ENCODE results near the gene CGREF1.
"Not testable (repeated sequence)": the region's sequence is repeated elsewhere in the genome, so short reads cannot be mapped to it uniquely, and the experiment has no call there.

CGREF1 gene

DNA sequence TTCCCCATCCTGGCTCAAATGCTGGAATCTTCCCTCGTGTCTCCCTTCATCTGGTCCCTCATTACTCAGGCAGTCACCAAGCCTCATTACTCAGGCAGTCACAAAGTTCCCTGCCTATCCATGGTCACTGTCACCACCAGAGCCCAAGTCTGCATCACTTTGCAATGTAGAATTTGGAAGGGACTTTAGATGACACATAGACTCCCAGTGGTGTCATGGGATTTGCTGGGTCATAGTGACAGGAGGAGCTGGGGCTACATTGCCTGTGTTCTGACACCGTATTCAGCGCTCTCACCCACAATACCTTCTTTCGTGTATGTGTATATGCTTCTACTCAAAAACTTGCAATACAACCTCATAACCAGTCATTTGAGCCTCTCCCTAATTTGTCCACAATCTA, 42.6 kb downstream of the CGREF1 start:
- no peaks in the 10 kb centered on the region for H3K36me3 ChIP-seq (ENCODE audit: control insufficient read depth in 2 of 2, insufficient read depth in 1 of 2, low read length in 2 of 2)
- TF ChIP-seq SETDB1 (IDR thresholded peaks at IDR 0.05; ENCODE audit: insufficient read length, low read length) = no peak
- no peak for TF ChIP-seq ZNF473 (tag by site-specific recombination; IDR thresholded peaks at IDR 0.05)
- TF ChIP-seq, protein P1, sequence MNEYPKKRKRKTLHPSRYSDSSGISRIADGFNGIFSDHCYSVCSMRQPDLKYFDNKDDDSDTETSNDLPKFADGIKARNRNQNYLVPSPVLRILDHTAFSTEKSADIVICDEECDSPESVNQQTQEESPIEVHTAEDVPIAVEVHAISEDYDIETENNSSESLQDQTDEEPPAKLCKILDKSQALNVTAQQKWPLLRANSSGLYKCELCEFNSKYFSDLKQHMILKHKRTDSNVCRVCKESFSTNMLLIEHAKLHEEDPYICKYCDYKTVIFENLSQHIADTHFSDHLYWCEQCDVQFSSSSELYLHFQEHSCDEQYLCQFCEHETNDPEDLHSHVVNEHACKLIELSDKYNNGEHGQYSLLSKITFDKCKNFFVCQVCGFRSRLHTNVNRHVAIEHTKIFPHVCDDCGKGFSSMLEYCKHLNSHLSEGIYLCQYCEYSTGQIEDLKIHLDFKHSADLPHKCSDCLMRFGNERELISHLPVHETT (tag by site-specific recombination; IDR thresholded peaks at IDR 0.05) = no peak
- TF ChIP-seq ZBTB7A (tag by site-specific recombination; IDR thresholded peaks at IDR 0.05; ENCODE audit: low read depth) = no peak
- TF ChIP-seq GFI1B (tag by site-specific recombination; IDR thresholded peaks at IDR 0.05) = no peak
- no peak for TF ChIP-seq SALL2 (tag by site-specific recombination; IDR thresholded peaks at IDR 0.05; ENCODE audit: borderline replicate concordance)
- TF ChIP-seq ZBTB17 (tag by site-specific recombination; IDR thresholded peaks at IDR 0.05) = no peak
- TF ChIP-seq, protein P2, sequence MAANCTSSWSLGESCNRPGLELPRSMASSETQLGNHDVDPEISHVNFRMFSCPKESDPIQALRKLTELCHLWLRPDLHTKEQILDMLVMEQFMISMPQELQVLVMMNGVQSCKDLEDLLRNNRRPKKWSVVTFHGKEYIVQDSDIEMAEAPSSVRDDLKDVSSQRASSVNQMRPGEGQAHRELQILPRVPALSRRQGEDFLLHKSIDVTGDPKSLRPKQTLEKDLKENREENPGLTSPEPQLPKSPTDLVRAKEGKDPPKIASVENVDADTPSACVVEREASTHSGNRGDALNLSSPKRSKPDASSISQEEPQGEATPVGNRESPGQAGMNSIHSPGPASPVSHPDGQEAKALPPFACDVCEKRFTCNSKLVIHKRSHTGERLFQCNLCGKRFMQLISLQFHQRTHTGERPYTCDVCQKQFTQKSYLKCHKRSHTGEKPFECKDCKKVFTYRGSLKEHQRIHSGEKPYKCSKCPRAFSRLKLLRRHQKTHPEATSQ (tag by site-specific recombination; IDR thresholded peaks at IDR 0.05) = no peak
- TF ChIP-seq SP7 (tag by site-specific recombination; IDR thresholded peaks at IDR 0.05) = no peak
- no peak for TF ChIP-seq ZNF555 (tag by site-specific recombination; conservative IDR thresholded peaks at IDR 0.05)
- TF ChIP-seq, protein P3, sequence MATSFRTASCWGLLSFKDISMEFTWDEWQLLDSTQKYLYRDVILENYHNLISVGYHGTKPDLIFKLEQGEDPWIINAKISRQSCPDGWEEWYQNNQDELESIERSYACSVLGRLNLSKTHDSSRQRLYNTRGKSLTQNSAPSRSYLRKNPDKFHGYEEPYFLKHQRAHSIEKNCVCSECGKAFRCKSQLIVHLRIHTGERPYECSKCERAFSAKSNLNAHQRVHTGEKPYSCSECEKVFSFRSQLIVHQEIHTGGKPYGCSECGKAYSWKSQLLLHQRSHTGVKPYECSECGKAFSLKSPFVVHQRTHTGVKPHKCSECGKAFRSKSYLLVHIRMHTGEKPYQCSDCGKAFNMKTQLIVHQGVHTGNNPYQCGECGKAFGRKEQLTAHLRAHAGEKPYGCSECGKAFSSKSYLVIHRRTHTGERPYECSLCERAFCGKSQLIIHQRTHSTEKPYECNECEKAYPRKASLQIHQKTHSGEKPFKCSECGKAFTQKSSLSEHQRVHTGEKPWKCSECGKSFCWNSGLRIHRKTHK (tag by site-specific recombination; IDR thresholded peaks at IDR 0.05) = no peak
- POLR2A ChIA-PET = interaction anchor here (1.1 kb wide), 1 partner anchor 25 kb away, joined by 4 read pairs; the partner anchor contains the start of gene AGBL5

DNA sequence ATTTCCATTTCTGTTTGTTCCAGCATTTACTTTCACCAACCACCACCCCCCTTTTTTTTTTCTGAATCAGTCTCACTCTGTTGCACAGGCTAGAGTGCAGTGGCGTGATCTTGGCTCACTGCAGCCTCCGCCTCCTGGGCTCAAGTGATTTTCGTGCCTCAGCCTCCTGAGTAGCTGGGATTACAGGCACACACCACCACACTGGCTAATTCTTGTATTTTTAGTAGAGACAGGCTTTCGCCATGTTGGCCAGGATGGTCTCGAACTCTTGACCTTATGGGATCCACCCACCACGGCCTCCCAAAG, 43.4 kb downstream of the CGREF1 start:
- POLR2A ChIA-PET = interaction anchor here (0.9 kb wide), 1 partner anchor 18 kb away, joined by 3 read pairs; no protein-coding TSS in a partner anchor
- not testable (repeated sequence) for H3K36me3 ChIP-seq (ENCODE audit: control insufficient read depth in 2 of 2, insufficient read depth in 1 of 2, low read length in 2 of 2)

More for the DNA sequence above, 42.6 kb downstream of the CGREF1 start:
- Histone ChIP-seq H3K27ac (ENCODE audit: extremely low read depth, low read depth, low read length) (no peak overlapping the region), H3K9me3 (ENCODE audit: control insufficient read depth, insufficient read depth, low read depth, low read length) (no peaks in the 10 kb centered on the region), H3K4me3 (ENCODE audit: low read depth, low read length) (no peak overlapping the region), H3K4me1 (ENCODE audit: control insufficient read depth, insufficient read depth, low read length) (peaks cover 6% of the 10 kb centered on the region)
- CTCF ChIA-PET = interaction anchor here (0.6 kb wide), 1 partner anchor 600 kb away, joined by 4 read pairs; no protein-coding TSS in a partner anchor

DNA sequence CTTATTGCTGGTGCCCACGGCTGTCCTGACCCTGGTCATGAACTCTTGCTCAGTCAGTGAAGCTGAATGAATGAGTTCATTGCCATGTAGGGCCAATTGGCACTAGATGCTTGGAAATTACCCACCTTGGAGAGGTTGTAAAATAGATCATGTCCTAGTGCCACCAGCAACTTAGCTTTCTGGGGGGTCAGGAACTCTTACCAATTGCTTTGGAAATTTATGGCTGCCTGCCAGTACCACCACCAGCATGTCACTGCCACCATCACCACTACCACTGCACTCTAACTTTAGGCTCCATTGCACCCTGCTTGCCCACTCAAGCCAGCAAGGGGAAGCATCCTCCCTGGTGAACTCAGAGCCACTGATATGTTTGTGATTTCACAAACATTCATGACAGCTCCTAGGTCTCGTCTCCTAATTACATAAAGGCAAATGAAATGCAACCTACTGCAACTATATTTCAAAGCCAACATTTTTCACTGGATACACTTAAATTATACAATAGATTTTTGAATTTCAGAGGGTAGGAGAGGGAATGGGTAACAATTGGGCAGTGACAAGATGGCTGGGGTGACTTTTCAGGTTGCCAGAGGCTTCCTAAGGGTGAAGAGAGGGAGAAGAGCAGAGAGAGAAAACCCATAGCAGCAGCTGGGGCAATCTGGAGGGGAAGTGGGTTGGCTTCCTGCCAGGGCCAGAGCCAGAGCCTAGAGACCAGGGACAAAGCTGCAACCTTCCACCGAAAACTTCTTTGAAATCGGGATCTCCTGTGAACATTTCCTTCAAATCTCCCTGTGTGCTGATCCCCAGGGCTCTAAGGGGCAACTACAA, 44.0 kb downstream of the CGREF1 start:
- Histone ChIP-seq H3K4me1 (ENCODE audit: control insufficient read depth, insufficient read depth, low read length) (peaks cover 14% of the 10 kb centered on the region), H3K9me3 (ENCODE audit: control insufficient read depth, insufficient read depth, low read depth, low read length) (no peaks in the 10 kb centered on the region), H3K36me3 (ENCODE audit: control insufficient read depth in 2 of 2, insufficient read depth in 1 of 2, low read length in 2 of 2) (peaks cover 0 to 7% of the 10 kb centered on the region in 2 experiments; a peak in 1 of 3 replicates), H3K27ac (ENCODE audit: extremely low read depth, low read depth, low read length) (no peak overlapping the region), H3K4me3 (ENCODE audit: low read depth, low read length) (no peak overlapping the region)
- TF ChIP-seq ZNF19 (tag by site-specific recombination; IDR thresholded peaks at IDR 0.05; ENCODE audit: low read depth) (no peak), ZNF837 (tag by site-specific recombination; IDR thresholded peaks at IDR 0.05) (no peak), GLIS1 (tag by site-specific recombination; IDR thresholded peaks at IDR 0.05) (peak; percentile 82), ZBTB48 (tag by site-specific recombination; IDR thresholded peaks at IDR 0.05) (peak; percentile 32; the same call in 1 of the 2 replicates), ZBTB17 (tag by site-specific recombination; IDR thresholded peaks at IDR 0.05) (peak; percentile 26; the same call in 1 of the 2 replicates)
- TF ChIP-seq, protein P4, sequence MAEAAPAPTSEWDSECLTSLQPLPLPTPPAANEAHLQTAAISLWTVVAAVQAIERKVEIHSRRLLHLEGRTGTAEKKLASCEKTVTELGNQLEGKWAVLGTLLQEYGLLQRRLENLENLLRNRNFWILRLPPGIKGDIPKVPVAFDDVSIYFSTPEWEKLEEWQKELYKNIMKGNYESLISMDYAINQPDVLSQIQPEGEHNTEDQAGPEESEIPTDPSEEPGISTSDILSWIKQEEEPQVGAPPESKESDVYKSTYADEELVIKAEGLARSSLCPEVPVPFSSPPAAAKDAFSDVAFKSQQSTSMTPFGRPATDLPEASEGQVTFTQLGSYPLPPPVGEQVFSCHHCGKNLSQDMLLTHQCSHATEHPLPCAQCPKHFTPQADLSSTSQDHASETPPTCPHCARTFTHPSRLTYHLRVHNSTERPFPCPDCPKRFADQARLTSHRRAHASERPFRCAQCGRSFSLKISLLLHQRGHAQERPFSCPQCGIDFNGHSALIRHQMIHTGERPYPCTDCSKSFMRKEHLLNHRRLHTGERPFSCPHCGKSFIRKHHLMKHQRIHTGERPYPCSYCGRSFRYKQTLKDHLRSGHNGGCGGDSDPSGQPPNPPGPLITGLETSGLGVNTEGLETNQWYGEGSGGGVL (tag by site-specific recombination; IDR thresholded peaks at IDR 0.05) = 0 out of 2 replicates have a peak, but pooled peaks have one; percentile 38
- CTCF ChIA-PET = interaction anchor here (0.7 kb wide), 1 partner anchor 1453 kb away, joined by 3 read pairs; no protein-coding TSS in a partner anchor
- POLR2A ChIA-PET = interaction anchor here (0.9 kb wide), 1 partner anchor 17 kb away, joined by 3 read pairs; no protein-coding TSS in a partner anchor

More for the DNA sequence above, 43.4 kb downstream of the CGREF1 start:
- H3K27ac ChIP-seq (ENCODE audit: extremely low read depth, low read depth, low read length); H3K9me3 ChIP-seq (ENCODE audit: control insufficient read depth, insufficient read depth, low read depth, low read length); H3K4me3 ChIP-seq (ENCODE audit: low read depth, low read length); H3K4me1 ChIP-seq (ENCODE audit: control insufficient read depth, insufficient read depth, low read length): not testable (repeated sequence)
- CTCF ChIA-PET = interaction anchor here (0.7 kb wide), 1 partner anchor 1453 kb away, joined by 3 read pairs; no protein-coding TSS in a partner anchor

Data from HEK293 (cell line).